ENCODE measurements around the gene CCDC126. TPM values are rescaled to one million over a fixed set of nuclear protein-coding genes. Genes with fewer than 3 reads are reported as not detected.

The CCDC126 gene
- total RNA-seq, 6 experiments from 2014 or later = 5.9 to 9.8 (median 6.2) TPM

GRCh38 chr7:23685731-23686130 lies 88.5 kb downstream of the CCDC126 start:
- Histone ChIP-seq H3K9me3 (no peaks in the 10 kb centered on the region), H3K27me3 (no peaks in the 10 kb centered on the region), H3K4me3 (no peak overlapping the region), H3K27ac (no peak overlapping the region), H3K36me3 (peaks cover 0 to 6% (median 0%) of the 10 kb centered on the region in 4 donors), H3K4me1 (peaks cover 0 to 5% (median 0%) of the 10 kb centered on the region in 4 donors)
- DNase-seq = no peak
- no peak for TF ChIP-seq POLR2A (IDR thresholded peaks at IDR 0.05)
- TF ChIP-seq, protein P1, sequence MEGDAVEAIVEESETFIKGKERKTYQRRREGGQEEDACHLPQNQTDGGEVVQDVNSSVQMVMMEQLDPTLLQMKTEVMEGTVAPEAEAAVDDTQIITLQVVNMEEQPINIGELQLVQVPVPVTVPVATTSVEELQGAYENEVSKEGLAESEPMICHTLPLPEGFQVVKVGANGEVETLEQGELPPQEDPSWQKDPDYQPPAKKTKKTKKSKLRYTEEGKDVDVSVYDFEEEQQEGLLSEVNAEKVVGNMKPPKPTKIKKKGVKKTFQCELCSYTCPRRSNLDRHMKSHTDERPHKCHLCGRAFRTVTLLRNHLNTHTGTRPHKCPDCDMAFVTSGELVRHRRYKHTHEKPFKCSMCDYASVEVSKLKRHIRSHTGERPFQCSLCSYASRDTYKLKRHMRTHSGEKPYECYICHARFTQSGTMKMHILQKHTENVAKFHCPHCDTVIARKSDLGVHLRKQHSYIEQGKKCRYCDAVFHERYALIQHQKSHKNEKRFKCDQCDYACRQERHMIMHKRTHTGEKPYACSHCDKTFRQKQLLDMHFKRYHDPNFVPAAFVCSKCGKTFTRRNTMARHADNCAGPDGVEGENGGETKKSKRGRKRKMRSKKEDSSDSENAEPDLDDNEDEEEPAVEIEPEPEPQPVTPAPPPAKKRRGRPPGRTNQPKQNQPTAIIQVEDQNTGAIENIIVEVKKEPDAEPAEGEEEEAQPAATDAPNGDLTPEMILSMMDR (IDR thresholded peaks at IDR 0.05) = no peak
- peak; percentile 41 to 86 (median 62) for ATAC-seq
- 19% methylated on average over 3 of the region's 3 CpGs for WGBS (ENCODE audit: insufficient coverage, low coverage, low lambda C conversion rate, missing lambda C conversion rate)
- intact Hi-C loops (cut with DNase I) = no loop called here

- intact Hi-C loops (cut with DNase I) = no loop called here
- Histone ChIP-seq H3K4me1 (no peaks in the 10 kb centered on the region), H3K27ac (no peak overlapping the region), H3K27me3 (no peaks in the 10 kb centered on the region), H3K4me3 (no peak overlapping the region), H3K9me3 (no peaks in the 10 kb centered on the region), H3K36me3 (peaks cover 0 to 17% (median 2%) of the 10 kb centered on the region in 4 donors)
- DNase-seq (peak in 2 of 3 donors; percentile 51 to 63), ATAC-seq (peak; percentile 58 to 72 (median 64))
- WGBS (ENCODE audit: insufficient coverage, low coverage, low lambda C conversion rate, missing lambda C conversion rate) = 25% methylated on average over 2 of the region's 2 CpGs
- TF ChIP-seq, protein P1 (IDR thresholded peaks at IDR 0.05) = no peak
- no peak for TF ChIP-seq POLR2A (IDR thresholded peaks at IDR 0.05)
Measured at GRCh38 chr7:23687011-23687410, 89.8 kb downstream of the CCDC126 start.

- DNase-seq = peak in 1 of 3 donors; percentile 55
- WGBS (ENCODE audit: insufficient coverage, low coverage, low lambda C conversion rate, missing lambda C conversion rate) = 51% methylated on average over 4 of the region's 4 CpGs
- Histone ChIP-seq H3K9me3 (no peaks in the 10 kb centered on the region), H3K27me3 (no peaks in the 10 kb centered on the region), H3K4me3 (no peak overlapping the region), H3K4me1 (no peaks in the 10 kb centered on the region), H3K36me3 (peaks cover 0 to 26% (median 9%) of the 10 kb centered on the region in 4 donors), H3K27ac (no peak overlapping the region)
- intact Hi-C loops (cut with DNase I) = no loop called here
- TF ChIP-seq, protein P1 (IDR thresholded peaks at IDR 0.05) = no peak
- TF ChIP-seq POLR2A (IDR thresholded peaks at IDR 0.05) = no peak
- ATAC-seq = peak in 3 of 4 donors; percentile 43 to 72 (median 62)
Measured at GRCh38 chr7:23689165-23689564, 92.0 kb downstream of the CCDC126 start.

GRCh38 chr7:23691320-23691719 lies 94.1 kb downstream of the CCDC126 start:
- Histone ChIP-seq H3K36me3 (peaks cover 0 to 27% (median 13%) of the 10 kb centered on the region in 4 donors), H3K27me3 (no peaks in the 10 kb centered on the region), H3K4me1 (no peaks in the 10 kb centered on the region), H3K4me3 (no peak overlapping the region), H3K9me3 (no peaks in the 10 kb centered on the region), H3K27ac (no peak overlapping the region)
- TF ChIP-seq, protein P1 (IDR thresholded peaks at IDR 0.05) = no peak
- no peak for TF ChIP-seq POLR2A (IDR thresholded peaks at IDR 0.05)
- intact Hi-C loops (cut with DNase I) = no loop called here
- DNase-seq = no peak
- ATAC-seq = no peak
- 89% methylated on average over 4 of the region's 4 CpGs for WGBS (ENCODE audit: insufficient coverage, low coverage, low lambda C conversion rate, missing lambda C conversion rate)

DNA sequence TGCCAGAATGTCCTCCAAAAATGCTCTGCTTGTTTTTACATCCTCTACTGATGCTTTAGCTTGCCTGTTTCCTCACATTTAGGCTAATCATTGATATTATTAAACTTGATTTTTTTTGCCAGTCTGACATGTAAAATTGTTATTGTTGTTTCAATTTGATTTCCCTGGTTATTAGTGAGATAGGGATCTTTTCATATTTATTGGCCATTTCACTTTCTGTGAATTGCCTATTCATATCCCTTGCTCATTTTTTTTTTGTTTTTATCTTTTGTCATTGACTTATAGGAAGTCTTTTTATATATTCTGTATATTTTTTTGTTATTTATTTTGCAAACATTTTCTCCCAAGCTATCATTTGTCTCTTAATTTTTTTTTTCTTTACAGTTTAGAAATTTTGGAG lies 96.0 kb downstream of the CCDC126 start:
- no peak for DNase-seq
- no peak for ATAC-seq
- H3K9me3 ChIP-seq = no peaks in the 10 kb centered on the region
- H3K4me1 ChIP-seq = no peaks in the 10 kb centered on the region
- intact Hi-C loops (cut with DNase I) = no loop called here
- no peak overlapping the region for H3K27ac ChIP-seq
- H3K4me3 ChIP-seq = no peak overlapping the region
- H3K36me3 ChIP-seq = peaks cover 0 to 27% (median 13%) of the 10 kb centered on the region in 4 donors
- TF ChIP-seq, protein P1 (IDR thresholded peaks at IDR 0.05) = no peak
- TF ChIP-seq POLR2A (IDR thresholded peaks at IDR 0.05) = no peak
- H3K27me3 ChIP-seq = no peaks in the 10 kb centered on the region
